Hepatocyte (in vitro differentiated cells): Measurements from ENCODE around the gene NHSL2.

Experiments used
- EZH2 ChIP-seq: fragments of 200-600 bp; sonication (generic); IDR thresholded peaks from 2 replicates; pipeline ENCODE4 v1.6.1; 2016; ENCODE audit warnings: antibody characterized with exemption, mild to moderate bottlenecking, borderline replicate concordance
- EZH2phosphoT487 ChIP-seq: fragments of 200-600 bp; sonication (generic); IDR thresholded peaks from one replicate; pipeline ENCODE4 v1.6.1; 2018; ENCODE audit warnings: antibody characterized with exemption, mild to moderate bottlenecking, low read depth, moderate library complexity; ENCODE audit not compliant: unreplicated experiment, severe bottlenecking
- TF ChIP-seq, protein P1 (sequence below): fragments of 200-600 bp; sonication (generic); IDR thresholded peaks from 2 replicates; pipeline ENCODE4 v1.5.1; 2016; ENCODE audit warnings: antibody characterized with exemption, mild to moderate bottlenecking; ENCODE audit not compliant: poor library complexity

DNA sequence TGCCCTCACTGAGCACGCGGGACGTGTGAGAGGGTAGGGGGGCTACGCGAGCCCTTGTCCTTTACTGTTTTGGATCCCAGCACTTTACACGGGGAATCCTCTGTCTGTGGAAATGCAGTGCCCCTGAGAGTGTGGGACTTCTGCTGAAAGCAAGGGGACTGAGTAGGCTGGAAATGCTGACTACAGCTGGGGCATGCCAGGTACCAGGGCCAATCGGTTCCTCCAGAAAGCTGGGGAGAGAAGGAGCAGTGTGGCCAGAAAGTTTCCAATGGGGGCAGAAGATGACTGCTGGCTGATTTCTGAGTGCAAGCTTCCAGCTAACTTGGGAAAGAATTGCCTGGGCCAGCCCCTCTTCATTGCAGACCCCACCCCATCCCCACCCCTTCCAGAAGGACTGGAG lies 1.5 kb downstream of the NHSL2 start:
- no peak for TF ChIP-seq EZH2phosphoT487
- TF ChIP-seq, protein P1, sequence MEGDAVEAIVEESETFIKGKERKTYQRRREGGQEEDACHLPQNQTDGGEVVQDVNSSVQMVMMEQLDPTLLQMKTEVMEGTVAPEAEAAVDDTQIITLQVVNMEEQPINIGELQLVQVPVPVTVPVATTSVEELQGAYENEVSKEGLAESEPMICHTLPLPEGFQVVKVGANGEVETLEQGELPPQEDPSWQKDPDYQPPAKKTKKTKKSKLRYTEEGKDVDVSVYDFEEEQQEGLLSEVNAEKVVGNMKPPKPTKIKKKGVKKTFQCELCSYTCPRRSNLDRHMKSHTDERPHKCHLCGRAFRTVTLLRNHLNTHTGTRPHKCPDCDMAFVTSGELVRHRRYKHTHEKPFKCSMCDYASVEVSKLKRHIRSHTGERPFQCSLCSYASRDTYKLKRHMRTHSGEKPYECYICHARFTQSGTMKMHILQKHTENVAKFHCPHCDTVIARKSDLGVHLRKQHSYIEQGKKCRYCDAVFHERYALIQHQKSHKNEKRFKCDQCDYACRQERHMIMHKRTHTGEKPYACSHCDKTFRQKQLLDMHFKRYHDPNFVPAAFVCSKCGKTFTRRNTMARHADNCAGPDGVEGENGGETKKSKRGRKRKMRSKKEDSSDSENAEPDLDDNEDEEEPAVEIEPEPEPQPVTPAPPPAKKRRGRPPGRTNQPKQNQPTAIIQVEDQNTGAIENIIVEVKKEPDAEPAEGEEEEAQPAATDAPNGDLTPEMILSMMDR, result no peak
- TF ChIP-seq EZH2, result no peak
